Osteoblast (primary cell): ENCODE measurements around the gene KCNQ4. TPM values are rescaled to one million over a fixed set of nuclear protein-coding genes. Genes with fewer than 3 reads are reported as not detected.

Experiments
- DNase-seq: peaks from one replicate; pipeline ENCODE4 v3.0.0; 2011; ENCODE audit warnings: low spot score, mixed read lengths; ENCODE audit not compliant: insufficient read length; ENCODE audit errors: missing footprints
- H2AFZ ChIP-seq: 2 replicates; pipeline ENCODE4 v1.6.0; 2011; ENCODE audit warnings: mild to moderate bottlenecking, low read length
- H3K27ac ChIP-seq: 2 replicates; pipeline ENCODE4 v1.5.1; 2011; ENCODE audit warnings: mild to moderate bottlenecking, low read depth, low read length, moderate library complexity
- H3K27me3 ChIP-seq: 2 replicates; pipeline ENCODE4 v1.6.0; 2012; ENCODE audit warnings: mild to moderate bottlenecking, control low read depth, inconsistent platforms, low read length, moderate library complexity; ENCODE audit not compliant: insufficient read depth
- H3K36me3 ChIP-seq: 2 replicates; pipeline ENCODE4 v1.5.1; 2011; ENCODE audit warnings: mild to moderate bottlenecking, low read length, control low read depth, moderate library complexity; ENCODE audit not compliant: insufficient read depth
- H3K4me1 ChIP-seq: 2 replicates; pipeline ENCODE4 v1.5.1; 2011; ENCODE audit warnings: mild to moderate bottlenecking, low read length, control low read depth, moderate library complexity; ENCODE audit not compliant: insufficient read depth
- H3K4me2 ChIP-seq: 2 replicates; pipeline ENCODE4 v1.6.0; 2011; ENCODE audit warnings: mild to moderate bottlenecking, low read length; ENCODE audit not compliant: insufficient read depth
- H3K4me3 ChIP-seq: fragments of 200-600 bp; sonication (generic); 3 replicates; pipeline ENCODE4 v1.5.1; 2012; ENCODE audit warnings: mild to moderate bottlenecking, low read length, inconsistent platforms; ENCODE audit not compliant: insufficient read depth
- H3K79me2 ChIP-seq: 2 replicates; pipeline ENCODE4 v1.6.0; 2012; ENCODE audit warnings: mild to moderate bottlenecking, low read length, control low read depth, inconsistent platforms; ENCODE audit not compliant: insufficient read depth
- H3K9me3 ChIP-seq: 2 replicates; pipeline ENCODE4 v1.5.1; 2011; ENCODE audit warnings: low read depth, low read length, control low read depth
- H4K20me1 ChIP-seq: 2 replicates; pipeline ENCODE4 v1.6.0; 2012; ENCODE audit warnings: mild to moderate bottlenecking, low read length, control low read depth; ENCODE audit not compliant: insufficient read depth
- total RNA-seq: library from RNA; depleted of rRNA; stranded (reverse); fragments of >200 nt; gene quantifications from 2 replicates; pipeline ENCODE4 v1.2.3, GENCODE V29; 2012
- TF ChIP-seq, protein P1 (sequence below): IDR thresholded peaks from 2 replicates; pipeline ENCODE4 v1.5.1; 2011; ENCODE audit warnings: mild to moderate bottlenecking, low read depth, low read length, moderate library complexity; ENCODE audit errors: extremely low read depth

KCNQ4 gene
- total RNA-seq, 1 donor = not detected

DNA sequence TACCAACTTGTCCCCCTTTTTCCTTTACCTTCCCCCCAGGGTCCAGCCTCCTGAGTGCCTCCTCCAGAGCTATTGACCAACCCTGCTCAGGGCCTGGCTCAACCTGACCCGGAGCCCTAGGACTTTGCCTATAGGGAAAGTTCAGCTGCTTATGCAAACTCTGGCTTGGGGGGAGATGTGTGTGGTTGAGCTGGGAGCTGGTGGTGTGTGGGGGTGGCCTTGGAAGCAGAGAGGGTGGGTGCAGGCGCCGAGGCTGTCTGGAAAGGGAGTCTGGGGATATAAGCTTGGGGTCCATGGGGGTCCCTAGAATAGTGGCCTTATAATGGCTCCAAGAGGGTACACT is 14.1 kb downstream of the KCNQ4 start:
- peaks cover 19% of the 10 kb centered on the region for H3K27me3 ChIP-seq
- no peaks in the 10 kb centered on the region for H3K79me2 ChIP-seq
- H3K4me1 ChIP-seq = peaks cover 16% of the 10 kb centered on the region

DNA sequence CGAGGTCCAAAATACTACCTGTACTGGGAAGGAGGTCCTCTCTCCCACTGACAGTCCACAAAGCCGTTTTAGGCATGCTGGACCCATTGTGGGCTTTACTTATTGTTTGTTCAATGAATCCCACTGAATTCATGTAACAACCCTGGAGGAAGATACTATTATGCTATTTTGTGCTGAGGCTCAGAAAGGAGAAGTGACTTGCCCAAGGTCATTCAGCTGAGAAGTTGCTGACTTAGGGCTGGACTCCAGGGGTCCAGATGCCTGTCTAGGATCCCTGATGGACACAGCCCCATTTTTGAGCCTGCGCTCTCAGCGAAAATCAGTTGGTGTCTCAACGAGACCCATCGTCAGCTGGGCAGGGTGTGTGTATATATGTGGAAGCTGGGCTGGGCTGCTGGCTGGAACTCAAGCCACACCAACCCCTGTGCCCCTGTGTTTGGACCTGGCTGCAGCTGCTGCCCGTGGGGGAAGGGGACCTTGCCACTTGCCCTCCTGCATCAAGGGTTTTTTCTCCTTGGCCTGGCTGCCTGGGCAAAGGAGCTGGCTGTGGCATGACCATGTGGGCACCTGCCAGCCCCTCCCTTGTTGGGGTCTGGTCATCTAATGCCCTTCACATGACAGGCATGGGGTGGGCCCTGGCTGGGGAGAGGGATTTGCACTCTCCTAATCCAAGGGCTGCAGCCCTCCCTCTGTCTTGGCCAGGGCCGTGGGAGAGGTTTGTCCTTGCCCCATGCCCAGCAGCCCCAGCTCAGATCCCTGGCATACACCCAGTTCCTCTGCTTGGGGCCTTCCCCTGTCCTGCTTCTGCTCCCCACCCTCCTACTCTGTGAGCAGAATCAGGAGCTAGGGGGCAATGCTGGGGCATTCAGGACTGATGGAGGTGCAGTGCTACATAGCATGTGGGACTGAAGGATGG is 15.0 kb downstream of the KCNQ4 start:
- Histone ChIP-seq H3K4me2 (no peak overlapping the region), H3K27ac (no peak overlapping the region), H3K4me3 (no peak overlapping the region), H3K79me2 (no peaks in the 10 kb centered on the region), H3K9me3 (no peaks in the 10 kb centered on the region), H3K4me1 (peaks cover 16% of the 10 kb centered on the region), H4K20me1 (no peaks in the 10 kb centered on the region), H3K27me3 (peaks cover 12% of the 10 kb centered on the region), H2AFZ (no peak overlapping the region), H3K36me3 (no peaks in the 10 kb centered on the region)
- TF ChIP-seq, protein P1, sequence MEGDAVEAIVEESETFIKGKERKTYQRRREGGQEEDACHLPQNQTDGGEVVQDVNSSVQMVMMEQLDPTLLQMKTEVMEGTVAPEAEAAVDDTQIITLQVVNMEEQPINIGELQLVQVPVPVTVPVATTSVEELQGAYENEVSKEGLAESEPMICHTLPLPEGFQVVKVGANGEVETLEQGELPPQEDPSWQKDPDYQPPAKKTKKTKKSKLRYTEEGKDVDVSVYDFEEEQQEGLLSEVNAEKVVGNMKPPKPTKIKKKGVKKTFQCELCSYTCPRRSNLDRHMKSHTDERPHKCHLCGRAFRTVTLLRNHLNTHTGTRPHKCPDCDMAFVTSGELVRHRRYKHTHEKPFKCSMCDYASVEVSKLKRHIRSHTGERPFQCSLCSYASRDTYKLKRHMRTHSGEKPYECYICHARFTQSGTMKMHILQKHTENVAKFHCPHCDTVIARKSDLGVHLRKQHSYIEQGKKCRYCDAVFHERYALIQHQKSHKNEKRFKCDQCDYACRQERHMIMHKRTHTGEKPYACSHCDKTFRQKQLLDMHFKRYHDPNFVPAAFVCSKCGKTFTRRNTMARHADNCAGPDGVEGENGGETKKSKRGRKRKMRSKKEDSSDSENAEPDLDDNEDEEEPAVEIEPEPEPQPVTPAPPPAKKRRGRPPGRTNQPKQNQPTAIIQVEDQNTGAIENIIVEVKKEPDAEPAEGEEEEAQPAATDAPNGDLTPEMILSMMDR = no peak
- peak; percentile 26 for DNase-seq

More for the DNA sequence above, 14.1 kb downstream of the KCNQ4 start:
- Histone ChIP-seq H3K4me2 (peak overlapping the region; percentile 2), H3K4me3 (no peak overlapping the region), H2AFZ (no peak overlapping the region), H3K27ac (no peak overlapping the region), H3K9me3 (no peaks in the 10 kb centered on the region), H4K20me1 (no peaks in the 10 kb centered on the region), H3K36me3 (no peaks in the 10 kb centered on the region)
- TF ChIP-seq, protein P1 = no peak
- DNase-seq = peak; percentile 29

DNA sequence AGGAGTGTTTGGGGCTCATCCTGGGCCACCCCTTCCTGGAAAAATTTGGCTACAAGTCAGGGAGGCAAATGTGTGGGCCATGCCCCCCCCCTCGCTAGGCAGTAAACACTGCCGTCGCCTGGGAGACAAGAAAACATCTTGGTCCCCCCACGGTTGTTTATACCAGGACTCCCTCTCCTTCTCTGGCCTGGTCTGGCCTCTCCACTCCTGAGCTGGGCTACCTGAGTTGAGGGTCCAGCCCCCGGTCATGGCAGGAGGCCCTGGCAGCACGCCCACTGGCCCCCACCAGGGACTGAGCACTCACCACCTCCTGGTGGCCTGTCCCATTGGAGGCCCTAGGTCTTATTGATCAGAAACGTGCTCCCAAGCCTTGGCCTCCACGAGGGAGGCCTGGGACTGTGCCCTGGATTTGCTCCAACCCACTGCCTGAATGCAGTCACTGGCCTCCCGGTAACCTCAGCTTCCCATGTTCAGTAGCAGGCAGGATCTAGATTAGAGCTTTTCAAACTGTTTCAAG is 15.8 kb downstream of the KCNQ4 start:
- Histone ChIP-seq H4K20me1 (no peaks in the 10 kb centered on the region), H3K9me3 (no peaks in the 10 kb centered on the region), H3K4me3 (no peak overlapping the region), H3K4me1 (peaks cover 16% of the 10 kb centered on the region), H3K79me2 (no peaks in the 10 kb centered on the region), H3K4me2 (no peak overlapping the region), H3K27ac (no peak overlapping the region), H2AFZ (no peak overlapping the region), H3K27me3 (peaks cover 5% of the 10 kb centered on the region), H3K36me3 (no peaks in the 10 kb centered on the region)
- TF ChIP-seq, protein P1 = no peak
- peak; percentile 83 for DNase-seq

DNA sequence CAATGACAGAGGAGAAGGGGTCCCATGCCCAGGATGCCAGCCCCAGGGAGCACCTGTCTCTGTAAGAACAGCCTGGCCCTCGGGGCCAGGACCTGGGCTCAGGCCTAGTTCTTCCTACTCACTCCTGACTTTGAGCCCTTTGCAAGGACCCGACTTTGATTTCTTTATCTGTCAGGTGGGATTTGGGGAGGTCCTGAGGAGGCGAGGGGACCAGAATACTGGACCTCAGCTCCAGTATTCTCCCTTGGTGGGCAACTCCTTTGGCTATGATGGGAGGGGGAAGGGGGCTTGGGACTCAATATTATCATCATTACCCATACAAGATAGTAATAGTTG is 18.1 kb downstream of the KCNQ4 start:
- DNase-seq = no peak
- peaks cover 19% of the 10 kb centered on the region for H3K4me1 ChIP-seq
- H3K27ac ChIP-seq = no peak overlapping the region
- peaks cover 2% of the 10 kb centered on the region for H3K27me3 ChIP-seq
- no peaks in the 10 kb centered on the region for H3K36me3 ChIP-seq
- peak overlapping the region; percentile 70 for H3K4me3 ChIP-seq
- no peaks in the 10 kb centered on the region for H3K79me2 ChIP-seq
- TF ChIP-seq, protein P1 = no peak
- no peaks in the 10 kb centered on the region for H3K9me3 ChIP-seq
- no peak overlapping the region for H2AFZ ChIP-seq
- H3K4me2 ChIP-seq = peak overlapping the region; percentile 89
- no peaks in the 10 kb centered on the region for H4K20me1 ChIP-seq
